ENCODE results near the gene MAGI2.

MAGI2 gene

DNA sequence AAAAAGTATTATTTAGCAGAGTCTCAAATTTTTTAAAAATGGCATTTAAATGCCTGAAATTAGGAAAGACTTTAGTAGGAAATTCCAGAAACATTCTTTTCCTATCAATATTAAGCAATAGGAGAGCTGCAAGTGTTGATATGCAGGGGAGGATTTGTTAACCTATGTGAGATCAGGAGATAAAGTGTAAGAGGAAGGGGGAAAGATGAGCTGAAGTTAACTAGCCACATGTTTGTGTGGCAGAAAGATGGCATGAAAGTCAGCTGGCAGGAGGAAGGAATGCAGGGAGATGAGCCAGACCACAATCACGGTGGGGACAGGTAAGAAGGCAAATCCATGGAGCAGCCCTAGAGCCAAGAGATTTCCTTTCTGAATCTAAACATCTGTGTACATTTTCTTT, 303.6 kb downstream of the MAGI2 start:
- DNase-seq (ENCODE audit: extremely low read depth, low read depth), result no peak
- TF ChIP-seq CTCF (IDR thresholded peaks at IDR 0.05; ENCODE audit: low read depth, low read length, missing control alignments), result no peak
- no peak overlapping the region for H3K4me3 ChIP-seq (replicated peaks; ENCODE audit: low read depth, low read length)

GRCh38 chr7:79142706-79143105, 310.8 kb downstream of the MAGI2 start:
- no peak for TF ChIP-seq CTCF (IDR thresholded peaks at IDR 0.05; ENCODE audit: low read depth, low read length, missing control alignments)
- no peak for DNase-seq (ENCODE audit: extremely low read depth, low read depth)
- no peak overlapping the region for H3K4me3 ChIP-seq (replicated peaks; ENCODE audit: low read depth, low read length)

- no peak for DNase-seq (ENCODE audit: extremely low read depth, low read depth)
- no peak overlapping the region for H3K4me3 ChIP-seq (replicated peaks; ENCODE audit: low read depth, low read length)
Observed at GRCh38 chr7:79141252-79141651, 312.2 kb downstream of the MAGI2 start.

GRCh38 chr7:79137942-79138341, 315.5 kb downstream of the MAGI2 start:
- H3K4me3 ChIP-seq (replicated peaks; ENCODE audit: low read depth, low read length), result no peak overlapping the region
- TF ChIP-seq CTCF (IDR thresholded peaks at IDR 0.05; ENCODE audit: low read depth, low read length, missing control alignments), result no peak
- DNase-seq (ENCODE audit: extremely low read depth, low read depth), result peak; percentile 83

More at GRCh38 chr7:79141252-79141651, 312.2 kb downstream of the MAGI2 start:
- TF ChIP-seq CTCF (IDR thresholded peaks at IDR 0.05; ENCODE audit: low read depth, low read length, missing control alignments), result no peak

GRCh38 chr7:79132844-79133451, 320.5 kb downstream of the MAGI2 start:
- no peak overlapping the region for H3K4me3 ChIP-seq (replicated peaks; ENCODE audit: low read depth, low read length)
- TF ChIP-seq CTCF (IDR thresholded peaks at IDR 0.05; ENCODE audit: low read depth, low read length, missing control alignments), result no peak
- no peak for DNase-seq (ENCODE audit: extremely low read depth, low read depth)

DNA sequence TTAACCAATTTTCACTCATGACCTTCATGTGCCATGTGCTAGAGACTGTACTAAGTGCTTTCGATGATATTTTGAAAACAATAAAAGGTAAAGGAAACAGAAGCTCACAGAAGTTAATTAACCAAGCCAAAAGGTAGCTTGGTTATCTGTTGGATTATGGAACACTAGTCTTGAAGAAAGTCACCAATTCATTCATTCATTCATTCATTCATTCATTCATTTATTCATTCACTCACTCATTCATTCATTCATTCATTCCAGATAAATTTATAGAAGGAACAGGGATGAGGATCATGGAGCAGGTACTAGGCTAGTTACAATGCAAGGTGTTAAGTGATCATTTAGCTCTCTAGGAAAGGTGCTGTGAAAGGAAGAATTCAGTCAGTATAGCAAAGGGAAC, 322.8 kb downstream of the MAGI2 start:
- DNase-seq (ENCODE audit: extremely low read depth, low read depth), result no peak
- no peak overlapping the region for H3K4me3 ChIP-seq (replicated peaks; ENCODE audit: low read depth, low read length)
- TF ChIP-seq CTCF (IDR thresholded peaks at IDR 0.05; ENCODE audit: low read depth, low read length, missing control alignments), result no peak

DNA sequence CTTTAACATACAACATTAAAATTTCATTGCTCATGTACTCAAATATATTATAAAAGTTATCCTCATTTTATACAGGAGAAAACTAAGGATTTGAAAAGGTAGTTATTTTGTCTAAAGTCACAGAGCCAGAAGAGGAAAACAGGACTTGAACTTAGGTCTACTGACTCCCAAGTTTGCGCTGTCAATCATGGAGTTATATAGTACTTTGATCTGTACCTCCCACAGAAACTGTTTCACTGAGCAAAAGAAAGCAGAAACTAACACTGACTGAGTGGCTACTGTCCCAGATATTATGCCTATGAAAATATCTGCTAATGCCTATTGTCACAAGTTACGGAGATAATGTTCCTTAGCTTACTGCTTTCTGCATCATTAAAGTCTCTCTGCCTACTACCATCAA, 329.1 kb downstream of the MAGI2 start:
- no peak for DNase-seq (ENCODE audit: extremely low read depth, low read depth)
- no peak overlapping the region for H3K4me3 ChIP-seq (replicated peaks; ENCODE audit: low read depth, low read length)
- no peak for TF ChIP-seq CTCF (IDR thresholded peaks at IDR 0.05; ENCODE audit: low read depth, low read length, missing control alignments)

All from HFF-Myc (cell line).